K562 (cell line): ENCODE data around the gene RIN3.

Experiments used
- CHD2 ChIP-seq: IDR thresholded peaks from 2 replicates; pipeline ENCODE4 v1.6.1; 2011; ENCODE audit warnings: low read depth, low read length
- KLF16 ChIP-seq: IDR thresholded peaks from 2 replicates; pipeline ENCODE4 v1.6.1; 2016; ENCODE audit warnings: antibody characterized with exemption
- MXI1 ChIP-seq: IDR thresholded peaks from 2 replicates; pipeline ENCODE4 v1.6.1; 2011; ENCODE audit warnings: low read depth, mild to moderate bottlenecking, improper control_type of control experiment, low read length
- RBM39 ChIP-seq: fragments of 200-400 bp; formaldehyde crosslinking; optimal IDR thresholded peaks from 2 replicates; pipeline ENCODE3; 2018; ENCODE audit warnings: low read depth, low read length
- TBP ChIP-seq: optimal IDR thresholded peaks from 2 replicates; pipeline ENCODE3; 2011; ENCODE audit warnings: low read depth, low read length, improper control_type of control experiment
- TCF7L2 ChIP-seq: fragments of 150-350 bp; IDR thresholded peaks from 2 replicates; pipeline ENCODE4 v1.6.1; 2016; ENCODE audit warnings: low read depth, mild to moderate bottlenecking, low read length, moderate library complexity
- ZNF384 ChIP-seq: IDR thresholded peaks from 2 replicates; pipeline ENCODE4 v1.6.1; 2012; ENCODE audit warnings: low read depth, low read length, improper control_type of control experiment
- TF ChIP-seq, protein P1 (sequence below): sonication (generic); formaldehyde crosslinking; IDR thresholded peaks from 2 replicates; pipeline ENCODE4 v1.9.0; 2022; ENCODE audit warnings: mild to moderate bottlenecking, missing genetic modification reagents

DNA sequence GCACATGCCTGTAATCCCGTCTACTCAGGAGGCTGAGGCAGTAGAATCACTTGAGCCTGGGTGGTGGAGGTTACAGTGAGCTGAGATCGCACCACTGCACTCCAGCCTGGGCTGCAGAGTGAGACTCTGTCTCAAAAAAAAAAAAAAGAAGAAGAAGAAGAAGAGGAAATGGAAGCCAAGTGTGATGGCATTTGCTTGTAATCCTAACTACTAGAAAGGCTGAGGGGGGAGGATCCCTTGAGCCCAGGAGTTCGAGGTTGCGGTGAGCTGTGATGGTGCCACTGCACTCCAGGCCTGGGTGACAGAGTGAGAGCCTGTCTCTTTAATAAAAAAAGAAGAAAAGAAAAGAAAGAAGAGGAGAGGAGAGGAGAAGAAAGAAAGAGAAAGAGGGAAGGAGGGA, 182.8 kb downstream of the RIN3 start:
- TF ChIP-seq, protein P1, sequence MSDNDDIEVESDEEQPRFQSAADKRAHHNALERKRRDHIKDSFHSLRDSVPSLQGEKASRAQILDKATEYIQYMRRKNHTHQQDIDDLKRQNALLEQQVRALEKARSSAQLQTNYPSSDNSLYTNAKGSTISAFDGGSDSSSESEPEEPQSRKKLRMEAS (CRISPR knock-in tag): no peak
- TF ChIP-seq MXI1 (no peak), ZNF384 (no peak), TBP (no peak), TCF7L2 (no peak), KLF16 (no peak), CHD2 (no peak), RBM39 (no peak)
